OCI-LY1 (cell line): ENCODE data around the gene LPAR3.

Experiments
- H2AFZ ChIP-seq: fragments of 200-600 bp; sonication (generic), shearing (Covaris generic); 2 replicates; pipeline ENCODE4 v1.6.0; 2014; ENCODE audit warnings: antibody characterized with exemption, mild to moderate bottlenecking, low read length
- H3F3A ChIP-seq: fragments of 200-600 bp; sonication (generic), shearing (Covaris generic); 2 replicates; pipeline ENCODE4 v1.6.0; 2014; ENCODE audit warnings: mild to moderate bottlenecking, antibody characterized with exemption, low read length, moderate library complexity; ENCODE audit not compliant: insufficient read depth
- H3K27ac ChIP-seq: fragments of 200-600 bp; sonication (generic); 2 replicates; pipeline ENCODE4 v1.5.1; 2014; ENCODE audit warnings: low read length, mixed run types, mild to moderate bottlenecking, low read depth; ENCODE audit not compliant: poor library complexity, severe bottlenecking
- H3K27me3 ChIP-seq: fragments of 200-600 bp; sonication (generic); 2 replicates; pipeline ENCODE4 v1.6.0; 2014; ENCODE audit warnings: antibody characterized with exemption, mild to moderate bottlenecking, low read length, moderate library complexity; ENCODE audit not compliant: insufficient read depth
- H3K36me3 ChIP-seq: fragments of 200-600 bp; sonication (generic); 2 replicates; pipeline ENCODE4 v1.6.1; 2014; ENCODE audit warnings: mild to moderate bottlenecking, antibody characterized with exemption, low read length, moderate library complexity, mixed read lengths; ENCODE audit not compliant: insufficient read depth
- H3K4me1 ChIP-seq: fragments of 200-600 bp; sonication (generic); 2 replicates; pipeline ENCODE4 v1.5.1; 2014; ENCODE audit warnings: mild to moderate bottlenecking, low read length, moderate library complexity; ENCODE audit not compliant: insufficient read depth, severe bottlenecking
- H3K4me2 ChIP-seq: fragments of 200-600 bp; sonication (generic), shearing (Covaris generic); 2 replicates; pipeline ENCODE4 v1.6.1; 2014; ENCODE audit warnings: low read length
- H3K4me3 ChIP-seq: fragments of 200-600 bp; sonication (generic); 2 replicates; pipeline ENCODE4 v1.5.1; 2014; ENCODE audit warnings: low read length, low read depth, mild to moderate bottlenecking, mixed read lengths; ENCODE audit not compliant: poor library complexity, severe bottlenecking
- H3K79me2 ChIP-seq: fragments of 200-600 bp; shearing (Covaris generic); 2 replicates; pipeline ENCODE4 v1.6.1; 2016; ENCODE audit warnings: mixed run types, low read length, mixed read lengths; ENCODE audit not compliant: insufficient read depth
- H3K9ac ChIP-seq: fragments of 200-600 bp; sonication (generic), shearing (Covaris generic); 2 replicates; pipeline ENCODE4 v1.6.1; 2014; ENCODE audit warnings: mild to moderate bottlenecking, low read length, mixed read lengths
- H3K9me2 ChIP-seq: fragments of 200-600 bp; sonication (generic), shearing (Covaris generic); 2 replicates; pipeline ENCODE4 v1.6.1; 2014; ENCODE audit warnings: low read depth, mild to moderate bottlenecking, low read length, mixed read lengths
- H3K9me3 ChIP-seq: fragments of 200-600 bp; shearing (Covaris generic); 2 replicates; pipeline ENCODE4 v1.6.1; 2014; ENCODE audit warnings: low read length, mixed read lengths
- H4K20me1 ChIP-seq: fragments of 200-600 bp; sonication (generic), shearing (Covaris generic); 2 replicates; pipeline ENCODE4 v1.6.0; 2016; ENCODE audit warnings: mild to moderate bottlenecking, low read length; ENCODE audit not compliant: insufficient read depth
- EZH2 ChIP-seq: fragments of 200-600 bp; sonication (generic), shearing (Covaris generic); IDR thresholded peaks from 2 replicates; pipeline ENCODE4 v1.8.0; 2017; ENCODE audit warnings: borderline replicate concordance, mixed run types, mild to moderate bottlenecking, antibody characterized with exemption, low read length, moderate library complexity, mixed read lengths
- TF ChIP-seq, protein P1 (sequence below): fragments of 200-600 bp; sonication (generic), shearing (Covaris generic); IDR thresholded peaks from 2 replicates; pipeline ENCODE4 v1.5.1; 2017; ENCODE audit warnings: mild to moderate bottlenecking, antibody characterized with exemption, low read length, moderate library complexity, mixed read lengths

Gene LPAR3

GRCh38 chr1:84849357-84849975, 43.5 kb downstream of the LPAR3 start:
- Histone ChIP-seq H3K4me3 (no peak overlapping the region), H3K4me2 (no peak overlapping the region), H3K36me3 (no peaks in the 10 kb centered on the region), H3K9ac (no peak overlapping the region), H3F3A (no peaks in the 10 kb centered on the region), H3K9me3 (no peaks in the 10 kb centered on the region), H2AFZ (no peak overlapping the region), H4K20me1 (no peaks in the 10 kb centered on the region), H3K27ac (no peak overlapping the region), H3K4me1 (no peaks in the 10 kb centered on the region), H3K79me2 (no peaks in the 10 kb centered on the region), H3K9me2 (no peaks in the 10 kb centered on the region), H3K27me3 (no peaks in the 10 kb centered on the region)
- TF ChIP-seq, protein P1, sequence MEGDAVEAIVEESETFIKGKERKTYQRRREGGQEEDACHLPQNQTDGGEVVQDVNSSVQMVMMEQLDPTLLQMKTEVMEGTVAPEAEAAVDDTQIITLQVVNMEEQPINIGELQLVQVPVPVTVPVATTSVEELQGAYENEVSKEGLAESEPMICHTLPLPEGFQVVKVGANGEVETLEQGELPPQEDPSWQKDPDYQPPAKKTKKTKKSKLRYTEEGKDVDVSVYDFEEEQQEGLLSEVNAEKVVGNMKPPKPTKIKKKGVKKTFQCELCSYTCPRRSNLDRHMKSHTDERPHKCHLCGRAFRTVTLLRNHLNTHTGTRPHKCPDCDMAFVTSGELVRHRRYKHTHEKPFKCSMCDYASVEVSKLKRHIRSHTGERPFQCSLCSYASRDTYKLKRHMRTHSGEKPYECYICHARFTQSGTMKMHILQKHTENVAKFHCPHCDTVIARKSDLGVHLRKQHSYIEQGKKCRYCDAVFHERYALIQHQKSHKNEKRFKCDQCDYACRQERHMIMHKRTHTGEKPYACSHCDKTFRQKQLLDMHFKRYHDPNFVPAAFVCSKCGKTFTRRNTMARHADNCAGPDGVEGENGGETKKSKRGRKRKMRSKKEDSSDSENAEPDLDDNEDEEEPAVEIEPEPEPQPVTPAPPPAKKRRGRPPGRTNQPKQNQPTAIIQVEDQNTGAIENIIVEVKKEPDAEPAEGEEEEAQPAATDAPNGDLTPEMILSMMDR: no peak

- TF ChIP-seq, protein P1: no peak
- TF ChIP-seq EZH2: no peak
- Histone ChIP-seq H3K4me2 (no peak overlapping the region), H2AFZ (no peak overlapping the region)
Observed at GRCh38 chr1:84847253-84848250, 45.5 kb downstream of the LPAR3 start.

DNA sequence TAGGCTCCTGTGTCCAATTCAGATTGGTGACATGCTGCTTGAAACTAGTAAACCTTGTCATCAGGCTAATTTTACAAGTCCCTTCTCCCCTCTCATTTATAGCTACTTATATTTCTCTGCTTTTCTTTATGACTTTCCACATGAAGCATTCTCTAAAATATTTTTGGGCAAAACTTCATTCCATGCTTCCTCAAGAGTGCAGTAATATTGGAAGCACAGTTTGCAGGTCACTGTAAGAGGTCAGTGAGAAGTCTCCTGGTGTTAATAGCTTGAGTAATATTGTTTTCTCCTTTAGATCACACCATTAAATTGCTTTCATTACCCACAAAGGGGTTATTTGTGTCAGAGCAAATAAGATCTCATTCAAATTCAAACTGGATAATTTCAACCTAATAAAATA, 46.6 kb downstream of the LPAR3 start:
- Histone ChIP-seq H3K36me3 (no peaks in the 10 kb centered on the region), H3K4me3 (no peak overlapping the region), H3K27ac (no peak overlapping the region), H3K4me1 (no peaks in the 10 kb centered on the region), H3K9me2 (no peaks in the 10 kb centered on the region), H3K79me2 (no peaks in the 10 kb centered on the region), H4K20me1 (no peaks in the 10 kb centered on the region), H3K27me3 (no peaks in the 10 kb centered on the region; the same call in 1 of the 2 replicates), H2AFZ (no peak overlapping the region), H3K9ac (no peak overlapping the region), H3F3A (no peaks in the 10 kb centered on the region), H3K4me2 (no peak overlapping the region), H3K9me3 (no peaks in the 10 kb centered on the region)
- no peak for TF ChIP-seq EZH2
- TF ChIP-seq, protein P1: no peak

More at GRCh38 chr1:84847253-84848250, 45.5 kb downstream of the LPAR3 start:
- H3K27me3 ChIP-seq: no peaks in the 10 kb centered on the region; the same call in 1 of the 2 replicates
- H3K9ac ChIP-seq: no peak overlapping the region
- no peaks in the 10 kb centered on the region for H3K9me2 ChIP-seq
- H3F3A ChIP-seq: no peaks in the 10 kb centered on the region
- no peaks in the 10 kb centered on the region for H3K79me2 ChIP-seq
- no peaks in the 10 kb centered on the region for H3K36me3 ChIP-seq
- no peaks in the 10 kb centered on the region for H4K20me1 ChIP-seq
- no peak overlapping the region for H3K4me3 ChIP-seq
- H3K4me1 ChIP-seq: no peaks in the 10 kb centered on the region
- H3K27ac ChIP-seq: no peak overlapping the region
- no peaks in the 10 kb centered on the region for H3K9me3 ChIP-seq
